ENCODE results near the gene MPP7.
A peak's percentile ranks its signal among the peaks of the same experiment; 100 is the strongest.

MPP7 gene

DNA sequence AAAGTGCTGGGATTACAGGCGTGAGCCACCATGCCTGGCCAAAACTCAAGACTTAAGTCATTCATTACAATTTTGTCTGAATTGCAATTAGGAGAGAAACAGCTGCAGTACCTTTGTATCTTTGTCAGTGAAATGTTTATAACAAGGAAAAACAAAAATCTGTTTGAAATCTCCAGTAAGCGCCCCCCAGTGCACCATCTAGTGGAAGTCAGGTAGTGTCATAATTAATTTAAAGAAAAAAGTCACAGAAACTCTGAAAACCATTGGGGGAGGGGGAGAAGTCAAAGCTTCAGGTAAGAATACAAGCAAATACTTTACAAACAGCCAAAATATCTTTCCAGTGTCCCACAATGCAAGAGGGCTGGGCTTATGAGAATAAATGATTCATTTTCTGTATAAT, 2.8 kb downstream of the MPP7 start:
- no peak overlapping the region for H3K4me3 ChIP-seq (ENCODE audit: low read depth, low read length)
- in situ Hi-C loops (cut with HindIII; ENCODE audit: low sequenced_read_pairs), result no loop called here
- DNase-seq (ENCODE audit: low read depth, low spot score), result no peak
- TF ChIP-seq, protein P1, sequence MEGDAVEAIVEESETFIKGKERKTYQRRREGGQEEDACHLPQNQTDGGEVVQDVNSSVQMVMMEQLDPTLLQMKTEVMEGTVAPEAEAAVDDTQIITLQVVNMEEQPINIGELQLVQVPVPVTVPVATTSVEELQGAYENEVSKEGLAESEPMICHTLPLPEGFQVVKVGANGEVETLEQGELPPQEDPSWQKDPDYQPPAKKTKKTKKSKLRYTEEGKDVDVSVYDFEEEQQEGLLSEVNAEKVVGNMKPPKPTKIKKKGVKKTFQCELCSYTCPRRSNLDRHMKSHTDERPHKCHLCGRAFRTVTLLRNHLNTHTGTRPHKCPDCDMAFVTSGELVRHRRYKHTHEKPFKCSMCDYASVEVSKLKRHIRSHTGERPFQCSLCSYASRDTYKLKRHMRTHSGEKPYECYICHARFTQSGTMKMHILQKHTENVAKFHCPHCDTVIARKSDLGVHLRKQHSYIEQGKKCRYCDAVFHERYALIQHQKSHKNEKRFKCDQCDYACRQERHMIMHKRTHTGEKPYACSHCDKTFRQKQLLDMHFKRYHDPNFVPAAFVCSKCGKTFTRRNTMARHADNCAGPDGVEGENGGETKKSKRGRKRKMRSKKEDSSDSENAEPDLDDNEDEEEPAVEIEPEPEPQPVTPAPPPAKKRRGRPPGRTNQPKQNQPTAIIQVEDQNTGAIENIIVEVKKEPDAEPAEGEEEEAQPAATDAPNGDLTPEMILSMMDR (IDR thresholded peaks at IDR 0.05; ENCODE audit: low read depth, low read length), result peak; percentile 30

DNA sequence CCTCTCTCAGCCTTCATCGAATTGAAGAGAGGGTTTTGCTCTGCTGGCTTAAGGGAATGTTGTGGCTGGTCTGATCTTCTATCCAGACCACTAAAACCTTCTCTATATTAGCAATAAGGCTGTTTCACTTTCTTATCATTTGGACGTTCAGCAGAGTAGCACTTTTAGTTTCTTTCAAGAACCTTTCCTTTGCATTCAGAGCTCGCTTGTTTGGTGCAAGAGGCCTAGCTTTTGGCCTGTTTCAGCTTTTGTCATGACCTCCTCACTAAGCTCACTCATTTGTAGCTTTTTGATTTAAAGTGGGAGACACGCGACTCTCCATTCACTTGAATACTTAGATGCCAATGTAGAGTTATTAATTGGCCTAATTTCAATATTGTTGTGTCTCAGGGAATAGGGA, 3.9 kb downstream of the MPP7 start:
- DNase-seq (ENCODE audit: low read depth, low spot score), result no peak
- no peak overlapping the region for H3K4me3 ChIP-seq (ENCODE audit: low read depth, low read length)
- TF ChIP-seq, protein P1 (IDR thresholded peaks at IDR 0.05; ENCODE audit: low read depth, low read length), result no peak
- in situ Hi-C loops (cut with HindIII; ENCODE audit: low sequenced_read_pairs), result no loop called here

DNA sequence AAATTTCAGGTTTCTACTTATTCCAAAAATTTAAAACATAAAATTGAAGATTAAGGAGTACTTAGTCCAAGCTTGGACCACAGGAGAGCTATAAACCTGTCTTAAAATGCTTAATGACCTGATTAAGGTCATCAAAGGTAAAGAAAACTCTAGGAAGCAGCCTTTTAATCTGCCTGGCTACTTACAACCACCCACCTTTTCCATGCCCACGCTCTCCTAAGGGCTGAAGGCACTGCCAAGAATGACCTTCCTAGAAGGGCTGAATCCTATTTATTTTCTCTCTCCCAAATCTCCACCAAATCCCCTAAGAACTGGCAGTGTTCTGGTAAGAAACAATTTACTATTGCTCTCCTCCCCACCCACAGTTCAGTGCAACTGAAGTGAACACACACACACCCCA, 6.8 kb downstream of the MPP7 start:
- no peak for DNase-seq (ENCODE audit: low read depth, low spot score)
- no peak overlapping the region for H3K4me3 ChIP-seq (ENCODE audit: low read depth, low read length)
- in situ Hi-C loops (cut with HindIII; ENCODE audit: low sequenced_read_pairs), result no loop called here
- TF ChIP-seq, protein P1 (IDR thresholded peaks at IDR 0.05; ENCODE audit: low read depth, low read length), result no peak

DNA sequence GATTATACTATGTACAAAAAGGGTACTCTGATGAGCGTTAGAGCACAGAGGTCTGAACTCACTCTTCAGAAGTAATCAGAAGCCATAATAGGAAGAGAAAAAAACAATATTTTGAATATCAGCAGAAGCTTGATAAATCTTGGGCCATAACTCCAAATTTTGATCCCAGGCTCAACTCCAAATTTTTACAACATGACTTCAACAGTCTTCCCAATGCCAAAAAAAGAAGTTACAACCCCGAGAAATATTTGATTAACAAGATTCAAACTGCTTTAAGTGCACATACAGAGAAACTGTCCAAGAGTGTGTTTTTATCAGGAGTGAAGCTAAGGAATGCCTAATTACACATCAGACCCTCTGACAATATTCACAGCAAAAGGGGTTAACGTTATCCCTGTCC, 7.5 kb downstream of the MPP7 start:
- TF ChIP-seq, protein P1 (IDR thresholded peaks at IDR 0.05; ENCODE audit: low read depth, low read length), result no peak
- no peak for DNase-seq (ENCODE audit: low read depth, low spot score)
- in situ Hi-C loops (cut with HindIII; ENCODE audit: low sequenced_read_pairs), result no loop called here
- H3K4me3 ChIP-seq (ENCODE audit: low read depth, low read length), result no peak overlapping the region

DNA sequence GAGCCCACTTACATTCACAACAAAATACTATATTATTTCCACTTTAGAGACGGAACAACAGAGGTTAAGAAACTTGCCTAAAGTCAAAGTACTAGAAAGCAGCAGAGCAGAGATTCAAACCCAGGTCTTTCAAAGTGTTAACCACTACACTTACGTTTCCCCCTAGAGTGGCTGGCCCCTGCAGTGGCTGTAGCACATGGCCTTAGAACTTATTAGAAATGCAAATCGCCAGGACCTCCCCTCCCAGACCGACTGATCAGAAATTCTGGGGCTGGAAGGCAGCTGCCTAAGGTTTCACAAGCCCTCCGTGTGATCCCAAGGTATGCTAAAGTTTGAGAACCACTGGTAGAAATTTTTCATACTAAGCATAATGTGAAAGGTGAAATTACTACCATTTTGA, 8.1 kb downstream of the MPP7 start:
- in situ Hi-C loops (cut with HindIII; ENCODE audit: low sequenced_read_pairs), result no loop called here
- TF ChIP-seq, protein P1 (IDR thresholded peaks at IDR 0.05; ENCODE audit: low read depth, low read length), result no peak
- DNase-seq (ENCODE audit: low read depth, low spot score), result no peak
- no peak overlapping the region for H3K4me3 ChIP-seq (ENCODE audit: low read depth, low read length)

DNA sequence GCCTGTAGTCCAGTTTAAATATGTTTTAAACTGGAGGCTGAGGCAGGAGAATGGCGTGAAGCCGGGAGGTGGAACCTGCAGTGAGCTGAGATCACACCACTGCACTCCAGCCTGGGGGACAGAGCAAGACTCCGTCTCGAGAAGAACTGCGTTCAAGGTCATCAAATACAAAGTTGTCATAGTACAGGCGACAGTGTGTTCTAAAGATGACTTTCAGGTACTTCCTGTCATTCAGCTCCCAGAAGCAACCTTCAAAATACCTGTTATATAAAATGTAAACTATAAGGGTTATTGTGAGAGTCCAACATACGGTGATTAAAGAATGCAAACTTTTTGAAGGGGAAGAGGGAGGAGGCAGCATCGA, 8.7 kb downstream of the MPP7 start:
- TF ChIP-seq, protein P1 (IDR thresholded peaks at IDR 0.05; ENCODE audit: low read depth, low read length), result no peak
- H3K4me3 ChIP-seq (ENCODE audit: low read depth, low read length), result no peak overlapping the region
- DNase-seq (ENCODE audit: low read depth, low spot score), result no peak
- in situ Hi-C loops (cut with HindIII; ENCODE audit: low sequenced_read_pairs), result no loop called here

Measured in astrocyte of the spinal cord (primary cell).